Measurements from ENCODE around the gene BTN2A1. TPM values are rescaled to one million over a fixed set of nuclear protein-coding genes. Genes with fewer than 3 reads are reported as not detected.
"Not testable (repeated sequence)": the region's sequence is repeated elsewhere in the genome, so short reads cannot be mapped to it uniquely, and the experiment has no call there.

The BTN2A1 gene
- polyA plus RNA-seq, 3 donors from 2014 or later, result 7.2 to 23.4 (median 16.7) TPM

DNA sequence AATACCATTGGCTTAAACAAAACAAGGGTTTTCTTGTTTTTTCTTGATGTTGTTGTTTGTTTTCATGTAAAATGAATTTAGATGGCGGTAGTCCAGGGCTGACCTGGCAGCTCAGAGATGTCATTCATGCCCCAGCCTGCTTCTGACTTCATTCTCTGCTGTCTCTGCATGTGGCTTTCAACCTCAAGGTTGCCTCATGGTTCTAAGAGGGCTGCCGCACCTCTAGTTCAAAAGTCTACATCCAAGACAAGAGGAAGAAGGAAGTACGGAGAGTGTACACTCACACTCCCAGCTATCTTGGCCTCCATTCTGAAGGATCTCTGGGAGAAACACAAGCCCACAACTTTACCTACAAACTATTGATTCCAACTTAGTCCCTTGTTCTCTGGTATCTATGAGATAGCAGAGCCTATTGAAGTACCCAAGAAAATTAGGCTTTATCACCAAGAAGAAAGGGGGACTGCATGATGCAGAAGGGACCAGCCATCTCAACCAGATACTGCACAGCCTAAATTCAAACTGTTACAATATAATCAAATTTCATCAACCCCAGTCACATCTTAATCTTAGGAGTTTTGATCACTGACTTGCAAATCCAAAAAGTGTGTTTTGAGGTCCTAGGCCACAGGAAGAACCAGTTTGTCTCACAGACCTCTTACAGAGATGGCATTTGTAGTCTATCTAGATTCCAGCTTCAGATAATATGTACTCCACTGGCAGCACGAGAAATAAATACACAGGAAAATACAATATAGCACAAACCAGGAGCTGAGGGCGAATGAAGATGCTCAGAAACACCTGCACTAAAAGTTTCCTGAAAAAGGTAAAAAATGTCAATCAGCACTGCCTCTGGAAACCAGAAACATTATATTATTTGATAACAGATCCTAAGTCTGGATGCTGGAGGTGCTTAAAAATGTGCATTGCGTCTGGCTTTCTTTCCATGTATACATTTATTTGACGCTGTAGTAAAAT, 18.3 kb upstream of the BTN2A1 start:
- Mint-ChIP-seq H3K9me3 (peaks cover 0 to 3% (median 1%) of the 10 kb centered on the region in 6 donors), H3K4me3 (peak overlapping the region; percentile 97 to 100 (median 99)), H3K27ac (peak overlapping the region; percentile 98 to 100 (median 99)), H3K4me1 (peaks cover 45 to 50% of the 10 kb centered on the region in 2 donors), H3K36me3 (peaks cover 9 to 11% (median 11%) of the 10 kb centered on the region in 3 donors), H3K27me3 (ENCODE audit: low read depth in 3 of 3) (peaks cover 9% of the 10 kb centered on the region in 3 donors)
- peak in 2 of 3 donors; percentile 15 to 23 for DNase-seq

DNA sequence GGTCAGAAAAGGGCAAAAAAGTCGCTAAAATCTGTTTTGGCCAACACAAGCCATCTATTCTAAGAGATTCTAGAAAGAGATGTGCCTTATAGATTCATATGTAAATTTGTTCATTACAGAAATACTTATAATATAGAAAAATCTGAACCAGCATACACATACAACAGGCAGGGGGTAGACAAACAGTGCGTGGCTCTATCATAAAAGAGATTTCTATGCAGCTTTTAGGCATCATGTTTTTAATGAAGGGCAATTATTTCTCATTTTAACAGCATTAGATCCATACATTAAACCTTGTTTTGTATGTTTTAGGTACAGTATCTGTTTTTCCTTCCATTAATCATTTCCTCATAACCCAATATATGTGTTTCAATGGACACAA, 16.8 kb upstream of the BTN2A1 start:
- DNase-seq, result no peak
- Mint-ChIP-seq H3K27ac (peak overlapping the region; percentile 98 to 100 (median 99)), H3K36me3 (peaks cover 20 to 21% (median 20%) of the 10 kb centered on the region in 3 donors), H3K27me3 (ENCODE audit: low read depth in 3 of 3) (peaks cover 9% of the 10 kb centered on the region in 3 donors), H3K4me3 (peak overlapping the region; percentile 97 to 100 (median 99)), H3K9me3 (no peaks in the 10 kb centered on the region), H3K4me1 (peaks cover 61 to 65% of the 10 kb centered on the region in 2 donors)

DNA sequence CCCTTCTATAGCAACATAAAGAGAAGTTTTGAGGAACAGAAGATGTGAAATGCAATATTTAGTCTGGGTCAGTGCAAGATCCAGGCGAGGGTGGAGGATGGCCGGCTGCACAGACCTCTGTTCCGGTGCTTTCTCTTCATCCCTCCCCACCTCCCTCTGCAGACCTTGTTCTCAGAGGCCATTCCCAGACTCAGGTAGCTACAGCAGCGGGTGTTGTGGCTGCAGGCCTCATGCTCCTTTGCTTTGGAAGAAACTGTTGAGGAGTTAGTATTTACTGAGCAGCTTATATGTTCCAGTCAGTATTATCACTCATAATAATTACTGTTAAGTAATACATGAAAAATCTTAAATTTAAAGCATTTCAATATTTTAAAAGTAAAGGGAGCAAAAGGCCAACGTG, 15.8 kb upstream of the BTN2A1 start:
- Mint-ChIP-seq H3K4me1 (peaks cover 71 to 75% of the 10 kb centered on the region in 2 donors), H3K27me3 (ENCODE audit: low read depth in 3 of 3) (peaks cover 9% of the 10 kb centered on the region in 3 donors), H3K27ac (peak overlapping the region; percentile 81 to 99 (median 98)), H3K4me3 (peak overlapping the region; percentile 97 to 100 (median 99)), H3K36me3 (peaks cover 20 to 29% (median 24%) of the 10 kb centered on the region in 3 donors), H3K9me3 (no peaks in the 10 kb centered on the region)
- peak in 1 of 3 donors; percentile 9 for DNase-seq

GRCh38 chr6:26445934-26446667, 11.7 kb upstream of the BTN2A1 start:
- H3K4me1 Mint-ChIP-seq, result peaks cover 51 to 63% of the 10 kb centered on the region in 2 donors
- H3K9me3 Mint-ChIP-seq, result no peaks in the 10 kb centered on the region
- peaks cover 0 to 3% (median 0%) of the 10 kb centered on the region in 3 donors for H3K27me3 Mint-ChIP-seq (ENCODE audit: low read depth in 3 of 3)
- peak overlapping the region; percentile 18 to 90 (median 74) for H3K27ac Mint-ChIP-seq
- peak in 1 of 3 donors; percentile 21 for DNase-seq
- peak overlapping the region in 3 of 5 donors; percentile 18 to 64 (median 21) for H3K4me3 Mint-ChIP-seq
- H3K36me3 Mint-ChIP-seq, result peaks cover 36 to 63% (median 47%) of the 10 kb centered on the region in 3 donors

DNA sequence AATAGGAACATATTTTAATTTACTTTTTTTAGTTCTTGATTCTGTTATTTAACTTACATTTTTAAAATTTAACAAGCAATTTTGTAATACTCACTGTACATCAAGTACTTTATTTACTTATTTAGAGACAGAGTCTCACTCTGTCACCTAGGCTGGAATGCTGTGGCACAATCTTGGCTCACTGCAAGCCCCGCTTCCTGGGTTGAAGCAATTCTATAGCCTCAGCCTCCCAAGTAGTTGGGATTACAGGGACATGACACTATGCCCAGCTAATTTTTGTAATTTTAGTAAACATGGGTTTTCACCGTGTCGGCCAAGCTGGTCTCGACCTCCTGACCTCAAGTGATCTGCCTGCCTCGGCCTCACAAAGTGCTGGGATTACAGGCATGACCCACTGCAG, 10.5 kb upstream of the BTN2A1 start:
- H3K27ac Mint-ChIP-seq, result peak overlapping the region in 2 of 6 donors; percentile 23 to 27
- peaks cover 0 to 3% (median 0%) of the 10 kb centered on the region in 3 donors for H3K27me3 Mint-ChIP-seq (ENCODE audit: low read depth in 3 of 3)
- H3K36me3 Mint-ChIP-seq, result peaks cover 36 to 72% (median 54%) of the 10 kb centered on the region in 3 donors
- H3K4me3 Mint-ChIP-seq, result no peak overlapping the region
- H3K4me1 Mint-ChIP-seq, result peaks cover 44 to 61% of the 10 kb centered on the region in 2 donors
- DNase-seq, result no peak
- no peaks in the 10 kb centered on the region for H3K9me3 Mint-ChIP-seq

DNA sequence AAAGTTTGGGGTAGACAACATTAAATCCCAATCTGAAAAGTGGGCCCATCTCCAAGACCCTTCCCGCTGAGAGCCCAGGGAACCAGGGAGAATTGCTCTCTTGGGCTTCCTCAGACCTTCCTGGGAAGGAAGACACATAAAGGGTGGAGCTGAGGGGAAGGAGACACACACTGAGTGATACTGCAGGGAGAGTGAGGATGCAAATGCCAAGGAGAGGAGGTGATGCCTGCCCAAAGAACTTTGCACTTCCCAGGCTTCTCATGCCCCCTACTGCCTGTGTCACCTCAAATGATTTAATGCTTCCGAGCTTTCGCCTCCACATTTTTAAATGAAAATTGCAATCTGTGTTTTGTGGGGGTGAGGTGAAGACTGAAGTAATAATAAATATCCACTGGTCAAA, 7.5 kb upstream of the BTN2A1 start:
- peaks cover 0 to 3% (median 0%) of the 10 kb centered on the region in 3 donors for H3K27me3 Mint-ChIP-seq (ENCODE audit: low read depth in 3 of 3)
- DNase-seq, result no peak
- H3K27ac Mint-ChIP-seq, result peak overlapping the region in 5 of 6 donors; percentile 5 to 79 (median 32)
- H3K36me3 Mint-ChIP-seq, result peaks cover 25 to 58% (median 40%) of the 10 kb centered on the region in 3 donors
- H3K4me3 Mint-ChIP-seq, result no peak overlapping the region
- H3K9me3 Mint-ChIP-seq, result no peaks in the 10 kb centered on the region
- H3K4me1 Mint-ChIP-seq, result peaks cover 18 to 39% of the 10 kb centered on the region in 2 donors

- Mint-ChIP-seq H3K27ac (peak overlapping the region in 5 of 6 donors; percentile 42 to 83 (median 52)), H3K4me1 (peaks cover 14 to 36% of the 10 kb centered on the region in 2 donors), H3K9me3 (no peaks in the 10 kb centered on the region), H3K36me3 (peaks cover 14 to 40% (median 33%) of the 10 kb centered on the region in 3 donors), H3K27me3 (ENCODE audit: low read depth in 3 of 3) (peaks cover under 1 to 4% (median 2%) of the 10 kb centered on the region in 3 donors), H3K4me3 (no peak overlapping the region)
- DNase-seq, result no peak
Measured at GRCh38 chr6:26452631-26453235, 5.0 kb upstream of the BTN2A1 start.

- H3K27ac Mint-ChIP-seq, result peak overlapping the region in 3 of 6 donors; percentile 23 to 34 (median 31)
Measured at GRCh38 chr6:26454631-26455030, 3.1 kb upstream of the BTN2A1 start.

DNA sequence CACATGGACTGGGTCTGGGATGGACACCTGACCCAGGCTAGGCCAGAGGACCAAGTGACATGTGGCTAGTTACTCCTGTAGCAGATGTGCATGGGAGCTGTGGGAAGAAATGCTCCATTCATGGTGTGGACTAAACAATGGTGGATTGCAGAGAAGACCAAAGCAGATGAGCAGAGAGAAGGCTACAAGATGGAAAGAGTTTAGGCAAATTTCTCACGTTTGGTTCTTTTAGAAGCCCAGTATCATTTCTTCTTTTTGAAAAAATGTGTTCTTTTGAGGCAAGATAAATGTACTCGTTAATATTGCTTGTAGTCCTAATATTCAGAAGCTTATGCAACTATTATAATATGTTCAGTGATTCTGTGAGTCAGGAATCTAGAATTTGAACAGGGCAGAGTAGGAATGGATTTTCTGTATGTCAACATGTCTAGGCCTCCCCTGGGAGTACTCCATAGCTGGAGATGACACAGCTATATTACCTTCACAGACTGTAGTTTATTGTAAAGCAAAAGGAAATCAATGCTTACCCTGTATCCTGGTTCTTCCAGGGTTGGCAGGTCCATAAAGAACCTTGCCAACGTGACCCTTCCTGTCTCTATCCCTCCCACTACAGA, 2.3 kb upstream of the BTN2A1 start:
- Mint-ChIP-seq H3K4me3 (no peak overlapping the region), H3K27me3 (ENCODE audit: low read depth in 3 of 3) (peaks cover 2 to 5% (median 4%) of the 10 kb centered on the region in 3 donors), H3K36me3 (peaks cover 4 to 30% (median 19%) of the 10 kb centered on the region in 3 donors), H3K4me1 (peaks cover 38 to 57% of the 10 kb centered on the region in 2 donors), H3K9me3 (no peaks in the 10 kb centered on the region), H3K27ac (peak overlapping the region in 4 of 6 donors; percentile 33 to 85 (median 40))
- DNase-seq, result no peak

More at GRCh38 chr6:26454631-26455030, 3.1 kb upstream of the BTN2A1 start:
- Mint-ChIP-seq H3K4me3 (no peak overlapping the region), H3K4me1 (peaks cover 30 to 48% of the 10 kb centered on the region in 2 donors), H3K27me3 (ENCODE audit: low read depth in 3 of 3) (peaks cover 2 to 7% (median 4%) of the 10 kb centered on the region in 3 donors), H3K9me3 (no peaks in the 10 kb centered on the region), H3K36me3 (peaks cover 7 to 30% (median 21%) of the 10 kb centered on the region in 3 donors)
- DNase-seq, result no peak

DNA sequence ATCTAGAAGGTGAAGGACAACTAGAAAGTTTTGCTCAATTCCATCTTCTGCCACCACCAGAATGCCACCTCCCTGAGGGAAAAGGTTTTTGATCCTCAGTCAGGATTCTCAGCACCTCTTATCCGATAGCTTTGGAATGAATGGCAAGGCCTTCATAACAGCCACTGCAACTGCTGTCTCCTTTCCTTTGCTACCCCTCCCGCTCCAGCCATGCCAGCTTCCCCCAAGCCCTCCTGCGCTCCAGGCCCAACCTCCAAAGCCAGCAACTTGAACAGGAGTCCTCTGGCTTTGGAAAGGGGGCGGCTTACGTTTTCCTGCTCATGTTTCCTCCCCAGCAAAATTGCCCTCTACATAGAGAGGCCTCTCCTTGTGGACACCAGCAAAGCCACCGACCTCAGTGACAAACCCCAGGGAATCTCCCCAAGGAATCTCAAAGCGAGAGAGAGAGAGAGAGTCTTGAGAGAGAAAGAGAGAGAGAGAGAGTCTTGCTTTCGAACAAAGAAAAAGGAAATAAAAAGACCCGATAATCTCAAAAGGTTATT, 420 bp upstream of the BTN2A1 start:
- Mint-ChIP-seq H3K9me3 (no peaks in the 10 kb centered on the region), H3K4me1 (peaks cover 53 to 66% of the 10 kb centered on the region in 2 donors), H3K27ac (peak overlapping the region; percentile 89 to 99 (median 98)), H3K27me3 (ENCODE audit: low read depth in 3 of 3) (peaks cover 2 to 4% (median 4%) of the 10 kb centered on the region in 3 donors), H3K36me3 (peaks cover 12 to 28% (median 16%) of the 10 kb centered on the region in 3 donors), H3K4me3 (peak overlapping the region; percentile 97 to 100 (median 99))
- DNase-seq, result no peak

DNA sequence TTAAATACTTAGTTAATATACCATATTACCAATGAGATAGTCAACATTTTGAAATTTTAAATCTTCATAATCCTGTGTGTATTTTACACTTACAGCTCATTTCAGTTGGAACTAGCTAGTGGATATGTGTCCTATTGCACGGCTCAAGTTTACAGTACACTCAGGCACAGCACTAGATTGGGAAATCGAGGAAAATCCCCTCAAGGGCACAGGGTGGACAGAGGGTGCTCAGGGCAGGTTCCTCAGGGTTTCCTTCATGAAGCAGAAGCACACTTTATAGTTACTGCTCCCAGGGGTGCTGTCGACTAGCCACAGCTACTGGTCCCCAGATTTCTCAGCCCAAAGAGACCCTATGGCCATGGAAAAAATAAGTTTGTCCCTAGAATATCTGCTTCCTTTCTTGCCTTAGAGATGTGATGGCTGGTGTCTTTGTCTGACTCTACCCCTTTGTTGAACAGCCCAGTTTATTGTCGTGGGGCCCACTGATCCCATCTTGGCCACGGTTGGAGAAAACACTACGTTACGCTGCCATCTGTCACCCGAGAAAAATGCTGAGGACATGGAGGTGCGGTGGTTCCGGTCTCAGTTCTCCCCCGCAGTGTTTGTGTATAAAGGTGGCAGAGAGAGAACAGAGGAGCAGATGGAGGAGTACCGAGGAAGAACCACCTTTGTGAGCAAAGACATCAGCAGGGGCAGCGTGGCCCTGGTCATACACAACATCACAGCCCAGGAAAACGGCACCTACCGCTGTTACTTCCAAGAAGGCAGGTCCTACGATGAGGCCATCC, 1.5 kb downstream of the BTN2A1 start:
- Mint-ChIP-seq H3K4me1 (peaks cover 66 to 75% of the 10 kb centered on the region in 2 donors), H3K36me3 (peaks cover 24 to 46% (median 31%) of the 10 kb centered on the region in 3 donors), H3K9me3 (no peaks in the 10 kb centered on the region), H3K4me3 (peak overlapping the region; percentile 69 to 99 (median 76)), H3K27ac (peak overlapping the region; percentile 51 to 89 (median 80)), H3K27me3 (ENCODE audit: low read depth in 3 of 3) (peaks cover 2 to 4% (median 4%) of the 10 kb centered on the region in 3 donors)
- DNase-seq, result no peak

- peaks cover 70 to 83% of the 10 kb centered on the region in 2 donors for H3K4me1 Mint-ChIP-seq
- DNase-seq; H3K27me3 Mint-ChIP-seq (ENCODE audit: low read depth in 3 of 3); H3K9me3 Mint-ChIP-seq: not testable (repeated sequence)
- H3K27ac Mint-ChIP-seq, result peak overlapping the region in 4 of 6 donors; percentile 14 to 72 (median 41)
- peak overlapping the region; percentile 2 to 99 (median 63) for H3K4me3 Mint-ChIP-seq
- H3K36me3 Mint-ChIP-seq, result peaks cover 40 to 67% (median 48%) of the 10 kb centered on the region in 3 donors
Measured at GRCh38 chr6:26461353-26461752, 3.6 kb downstream of the BTN2A1 start.
